ENCODE data around the gene NOS3. TPM values are rescaled to one million over a fixed set of nuclear protein-coding genes. Genes with fewer than 3 reads are reported as not detected.
A peak's percentile ranks its signal among the peaks of the same experiment; 100 is the strongest.

Gene NOS3
- total and polyA plus RNA-seq, 9 of the 15 experiments (the other 6 are each of a cell fraction or from before 2014, with no cell fraction given) = 1.1 to 121 (median 23.6) TPM

- TF ChIP-seq E2F4 (CRISPR knock-in tag; IDR thresholded peaks at IDR 0.05; ENCODE audit: low read depth) (no peak), FOXM1 (IDR thresholded peaks at IDR 0.05; ENCODE audit: low read depth) (no peak), FOXM1 (CRISPR knock-in tag; IDR thresholded peaks at IDR 0.05; ENCODE audit: low read depth) (no peak), PURB (CRISPR knock-in tag; IDR thresholded peaks at IDR 0.05; ENCODE audit: low read depth) (no peak), ZNF263 (CRISPR knock-in tag; IDR thresholded peaks at IDR 0.05; ENCODE audit: borderline replicate concordance) (no peak), AFF1 (IDR thresholded peaks at IDR 0.05; ENCODE audit: low read depth in 1 of 2, partially characterized antibody in 2 of 2) (no peak), MYC (IDR thresholded peaks at IDR 0.05; ENCODE audit: low read depth, low read length) (no peak), MYC (CRISPR knock-in tag; IDR thresholded peaks at IDR 0.05; ENCODE audit: borderline replicate concordance, low read depth) (no peak), PHTF2 (CRISPR knock-in tag; IDR thresholded peaks at IDR 0.05) (no peak), ETV1 (tag; conservative IDR thresholded peaks at IDR 0.05; ENCODE audit: low read depth) (no peak), ZNF436 (CRISPR knock-in tag; IDR thresholded peaks at IDR 0.05) (no peak), CHD4 (IDR thresholded peaks at IDR 0.05; ENCODE audit: insufficient read depth, insufficient replicate concordance, low read depth, low read length, poor library complexity, severe bottlenecking) (no peak), SP2 (IDR thresholded peaks at IDR 0.05; ENCODE audit: extremely low read depth, low read depth, low read length, poor library complexity, severe bottlenecking) (no peak), ZNF778 (CRISPR knock-in tag; IDR thresholded peaks at IDR 0.05) (no peak), PHF21A (IDR thresholded peaks at IDR 0.05; ENCODE audit: borderline replicate concordance, low read depth) (no peak), ZNF282 (CRISPR knock-in tag; IDR thresholded peaks at IDR 0.05) (0 out of 2 replicates have a peak, but pooled peaks have one; percentile 41), ZBTB33 (CRISPR knock-in tag; IDR thresholded peaks at IDR 0.05) (peak; percentile 39; the same call in 1 of the 2 replicates), HEY1 (CRISPR knock-in tag; IDR thresholded peaks at IDR 0.05; ENCODE audit: borderline replicate concordance) (no peak), NFRKB (IDR thresholded peaks at IDR 0.05; ENCODE audit: low read depth) (no peak), MAX (CRISPR knock-in tag; IDR thresholded peaks at IDR 0.05) (no peak), SRSF3 (IDR thresholded peaks at IDR 0.05; ENCODE audit: insufficient read depth, low read length) (no peak), NRF1 (conservative IDR thresholded peaks at IDR 0.05 in 1 of 2, IDR thresholded peaks at IDR 0.05 in 1 of 2) (peak; percentile 54 to 64; a peak in 3 of 4 replicates), XRCC4 (IDR thresholded peaks at IDR 0.05; ENCODE audit: extremely low read depth, insufficient read depth, insufficient read length) (no peak)
Observed at GRCh38 chr7:151062111-151062398, 71.2 kb downstream of the NOS3 start (continued).

Data from K562 (cell line).